Cerebellar cortex (tissue), 1 donor: ENCODE measurements around the gene FHOD3.
"Not testable (repeated sequence)": the region's sequence is repeated elsewhere in the genome, so short reads cannot be mapped to it uniquely, and the experiment has no call there.

ENCODE experiments used
- DNase-seq: peaks from one replicate; pipeline ENCODE4 v3.0.0-alpha.2; 2015; ENCODE audit warnings: low spot score

The FHOD3 gene

DNA sequence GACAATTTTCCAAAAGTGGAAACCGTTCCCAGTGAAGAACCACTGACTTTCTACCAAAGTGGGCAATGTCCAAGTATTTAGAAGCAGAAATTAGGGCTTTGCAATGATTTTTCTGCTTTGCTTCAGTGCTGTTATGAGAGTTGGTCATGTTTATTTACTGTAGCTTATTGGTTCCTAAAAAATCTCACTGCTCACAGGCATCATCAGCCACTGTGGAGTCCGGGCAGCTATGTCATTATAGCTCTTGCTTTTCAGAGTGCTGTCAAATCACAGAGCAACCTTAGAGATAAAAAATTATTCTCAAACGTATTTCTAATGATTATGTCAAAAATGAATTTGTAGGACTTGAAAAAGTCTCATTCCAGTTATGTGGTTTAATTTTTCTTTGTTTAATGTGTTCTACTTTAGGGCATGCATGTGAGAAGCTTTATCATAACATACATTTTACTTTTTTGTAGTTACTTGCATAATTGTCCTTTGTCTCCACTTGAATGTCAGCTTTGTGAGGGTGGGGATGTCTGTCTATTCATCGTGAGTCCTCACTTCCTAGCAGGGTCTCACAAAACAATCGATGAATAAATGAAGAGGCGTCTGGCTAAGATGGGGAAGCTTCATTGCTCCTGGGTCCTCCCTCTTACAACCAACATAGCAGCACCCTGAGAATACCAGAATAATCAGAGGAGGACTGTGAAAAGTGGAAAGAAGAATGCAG is 413.7 kb downstream of the FHOD3 start:
- DNase-seq, result no peak

GRCh38 chr18:36711813-36712444 is 414.4 kb downstream of the FHOD3 start:
- no peak for DNase-seq

GRCh38 chr18:36714476-36714875 is 417.0 kb downstream of the FHOD3 start:
- DNase-seq, result no peak

DNA sequence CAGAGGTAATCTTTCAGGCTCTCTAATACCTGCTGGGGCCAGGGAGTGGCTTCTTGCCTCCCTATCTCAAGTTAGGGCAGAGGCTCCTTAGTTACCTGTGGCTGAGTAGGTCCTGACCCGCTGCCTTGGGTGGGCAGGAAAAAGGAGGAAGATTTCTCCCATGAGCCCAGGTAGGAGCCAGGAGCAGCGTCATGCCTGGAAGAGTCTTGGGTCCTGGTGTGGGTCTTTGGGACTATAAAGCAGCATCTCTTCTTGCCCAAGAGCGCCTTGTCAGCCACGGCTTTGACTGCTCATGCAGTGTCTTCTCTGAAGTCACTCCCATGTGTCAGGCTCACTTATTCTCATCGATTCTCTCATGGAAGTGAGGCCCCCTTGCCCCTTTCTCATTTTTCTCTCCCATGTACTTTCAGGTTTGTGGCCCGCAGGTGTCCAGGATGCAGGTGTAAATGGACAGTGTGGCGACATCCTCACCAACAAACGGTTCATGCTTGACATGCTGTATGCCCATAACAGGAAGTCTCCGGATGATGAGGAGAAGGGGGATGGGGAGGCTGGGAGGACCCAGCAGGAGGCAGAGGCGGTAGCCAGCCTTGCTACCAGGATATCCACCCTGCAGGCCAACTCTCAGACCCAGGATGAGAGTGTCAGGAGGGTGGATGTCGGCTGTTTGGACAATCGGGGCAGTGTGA is 420.1 kb downstream of the FHOD3 start:
- no peak for DNase-seq

- no peak for DNase-seq
These were observed 421.3 kb downstream of the FHOD3 start for GRCh38 chr18:36718705-36719328.

GRCh38 chr18:36719630-36720029 is 422.1 kb downstream of the FHOD3 start:
- DNase-seq, result no peak

DNA sequence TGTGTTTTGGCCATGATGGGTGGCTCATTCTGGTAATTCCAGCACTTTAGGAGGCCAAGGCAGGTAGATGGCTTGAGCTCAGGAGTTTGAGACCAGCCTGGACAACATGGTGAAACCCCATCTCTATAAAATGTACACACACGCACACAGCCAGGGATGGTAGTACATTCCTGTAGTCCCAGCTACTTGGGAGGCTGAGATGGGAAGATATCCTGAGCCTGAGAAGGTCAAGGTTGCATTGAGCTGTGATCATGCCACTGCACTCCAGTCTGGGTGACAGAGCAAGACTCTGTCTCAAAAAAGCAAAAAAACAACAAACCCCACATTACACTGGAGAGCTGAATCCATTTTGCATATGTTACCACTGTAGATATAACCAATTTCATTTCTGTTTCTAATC is 423.8 kb downstream of the FHOD3 start:
- not testable (repeated sequence) for DNase-seq

GRCh38 chr18:36724169-36724568 is 426.7 kb downstream of the FHOD3 start:
- DNase-seq, result no peak

DNA sequence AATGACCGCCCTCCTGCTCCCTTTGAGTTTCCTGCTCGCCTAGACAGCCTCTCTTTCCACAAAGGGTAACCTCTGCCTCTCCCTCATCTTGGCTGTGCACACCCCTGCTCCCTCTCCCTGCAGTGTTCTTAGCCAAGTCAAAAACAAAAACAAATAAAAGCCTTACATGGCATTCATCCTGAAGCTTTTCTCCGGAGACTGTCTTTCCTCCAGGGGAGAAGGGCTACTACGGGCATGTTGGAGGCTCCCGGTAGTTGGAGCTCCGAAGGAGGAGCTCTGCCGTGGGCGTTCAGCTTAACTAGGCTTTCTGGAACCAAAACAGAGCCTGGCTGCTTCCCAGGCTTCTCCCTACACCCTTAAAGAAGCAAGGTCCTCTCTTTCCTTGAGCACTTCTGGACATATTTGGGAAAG is 427.1 kb downstream of the FHOD3 start:
- no peak for DNase-seq

GRCh38 chr18:36728345-36728744 is 430.8 kb downstream of the FHOD3 start:
- DNase-seq, result no peak

DNA sequence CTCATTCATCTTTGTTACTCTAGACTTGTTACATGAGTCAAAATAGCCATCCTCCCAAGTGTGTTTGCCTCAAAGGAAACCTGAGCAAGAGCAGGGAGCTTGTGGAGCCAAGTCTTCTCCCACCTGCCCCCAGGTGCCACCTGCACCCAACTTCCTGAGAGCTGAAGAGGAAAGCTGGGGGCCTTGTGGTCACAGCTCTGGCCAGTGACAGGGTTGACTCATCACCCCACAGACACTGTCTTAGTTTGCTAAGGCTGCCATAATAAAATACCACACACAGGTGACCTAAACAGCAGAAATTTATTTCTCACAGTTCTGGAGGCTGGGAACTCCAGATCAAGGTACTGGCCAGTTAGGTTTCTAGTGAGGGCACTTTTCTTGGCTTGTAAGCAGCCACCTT is 431.7 kb downstream of the FHOD3 start:
- no peak for DNase-seq

GRCh38 chr18:36732264-36732663 is 434.8 kb downstream of the FHOD3 start:
- DNase-seq, result no peak

DNA sequence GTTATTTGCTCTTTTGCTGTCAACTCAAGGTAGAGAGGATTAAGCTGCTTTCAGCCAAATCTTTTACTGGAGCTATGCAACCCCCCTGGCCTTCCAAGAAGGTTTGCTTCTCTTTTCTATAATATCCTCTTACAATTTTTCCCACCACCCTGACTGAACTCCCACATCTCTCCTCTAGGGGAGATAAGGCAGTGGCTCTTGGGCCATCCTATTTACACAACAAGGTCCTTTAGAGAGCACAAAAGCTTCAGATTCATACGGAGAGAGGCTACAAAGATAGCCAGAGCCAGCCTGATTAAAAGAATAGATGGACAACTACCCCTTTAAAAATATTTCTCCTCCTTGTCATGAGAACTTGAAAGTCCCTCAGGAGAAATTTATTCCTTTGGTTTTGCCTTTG is 435.6 kb downstream of the FHOD3 start:
- no peak for DNase-seq

GRCh38 chr18:36734596-36734995 is 437.1 kb downstream of the FHOD3 start:
- DNase-seq, result no peak

GRCh38 chr18:36735130-36735529 is 437.6 kb downstream of the FHOD3 start:
- DNase-seq, result no peak

- no peak for DNase-seq
These were observed 438.6 kb downstream of the FHOD3 start for GRCh38 chr18:36736094-36736493.

- DNase-seq, result no peak
These were observed 439.8 kb downstream of the FHOD3 start for GRCh38 chr18:36737316-36737715.

GRCh38 chr18:36744261-36744876 is 446.9 kb downstream of the FHOD3 start:
- no peak for DNase-seq

GRCh38 chr18:36745219-36745975 is 447.9 kb downstream of the FHOD3 start:
- DNase-seq, result no peak

- no peak for DNase-seq
These were observed 455.7 kb downstream of the FHOD3 start for GRCh38 chr18:36752929-36753865.
